ENCODE results near the gene NYNRIN. TPM values are rescaled to one million over a fixed set of nuclear protein-coding genes. Genes with fewer than 3 reads are reported as not detected.

The NYNRIN gene
- total and polyA plus RNA-seq, 2 donors (not counting 3 experiments of a cell fraction or from before 2014, with no cell fraction given): 37.2 to 42.8 TPM

GRCh38 chr14:24351517-24351916, 47.3 kb upstream of the NYNRIN start:
- Histone ChIP-seq H3K4me1 (ENCODE audit: control insufficient read depth, extremely low read depth, insufficient read depth, low read length) (no peaks in the 10 kb centered on the region), H3K27ac (ENCODE audit: insufficient read depth, low read depth, low read length) (no peak overlapping the region), H4K20me1 (replicated peaks; ENCODE audit: control insufficient read depth, extremely low read depth, insufficient read depth, low read length) (no peaks in the 10 kb centered on the region), H3K4me2 (ENCODE audit: insufficient read depth, low read length) (no peak overlapping the region), H3K4me3 (replicated peaks in 1 of 3; ENCODE audit: insufficient read depth in 1 of 3, low read depth in 1 of 3, low read length in 3 of 3) (no peak overlapping the region), H3K9me3 (replicated peaks; ENCODE audit: control insufficient read depth, insufficient read depth, low read length) (no peaks in the 10 kb centered on the region), H3K79me2 (ENCODE audit: control insufficient read depth, insufficient read depth, low read length) (no peaks in the 10 kb centered on the region), H3K9me1 (replicated peaks; ENCODE audit: control insufficient read depth, extremely low read depth, insufficient read depth, low read length) (no peaks in the 10 kb centered on the region), H3K27me3 (ENCODE audit: control insufficient read depth in 2 of 2, insufficient read depth in 2 of 2, low read length in 2 of 2) (peaks cover 30 to 35% of the 10 kb centered on the region in 2 experiments), H3K36me3 (ENCODE audit: control insufficient read depth in 2 of 2, extremely low read depth in 1 of 2, insufficient read depth in 2 of 2, low read length in 2 of 2) (no peaks in the 10 kb centered on the region), H2AFZ (ENCODE audit: low read depth, low read length) (no peak overlapping the region), H3K9ac (replicated peaks; ENCODE audit: extremely low read depth, insufficient read depth, low read length) (no peak overlapping the region)
- intact Hi-C loops (cut with micrococcal nuclease) (no loop called here), dilution Hi-C loops (cut with MboI; ENCODE audit: extremely low pct_ligation_motif_present, low sequenced_read_pairs) (no loop called here)
- POLR2A ChIA-PET: no interaction called here
- CTCF ChIA-PET: interaction anchor here (0.8 to 2.8 kb wide), 8 partner anchors 10 to 80 kb away, joined by 3 to 16 read pairs (median 7); partner anchors contain the start of gene CIDEB
- TF ChIP-seq MYC (IDR thresholded peaks at IDR 0.05; ENCODE audit: low read depth, low read length): no peak
- TF ChIP-seq CTCF (IDR thresholded peaks at IDR 0.05; ENCODE audit: extremely low read depth in 1 of 2, insufficient read depth in 1 of 2, low read depth in 1 of 2, low read length in 2 of 2): peak in 1 of 2 donors; percentile 5
- no peak for TF ChIP-seq GATA2 (IDR thresholded peaks at IDR 0.05; ENCODE audit: insufficient read depth, insufficient read length, low read depth, low read length)
- no peak for TF ChIP-seq POLR2AphosphoS5 (IDR thresholded peaks at IDR 0.05; ENCODE audit: insufficient read depth, low read depth, low read length)
- no peak for TF ChIP-seq MAX (IDR thresholded peaks at IDR 0.05; ENCODE audit: insufficient read depth, insufficient read length)
- FAIRE-seq (no peak), DNase-seq (ENCODE audit: low read depth, low spot score) (peak; percentile 18)
- no TSS peak for BruUV-seq (replicated peaks)

Measured in endothelial cell of umbilical vein (primary cell).